Upper lobe of right lung (tissue), 1 donor: ENCODE measurements around the gene TRIP10. TPM values are rescaled to one million over a fixed set of nuclear protein-coding genes. Genes with fewer than 3 reads are reported as not detected.

Experiments
- ATAC-seq: fragments of 200-7000 bp; cut with Tn5 transposase; one replicate; pipeline ENCODE4 v1.9.1; 2020; ENCODE audit warnings: mild to moderate bottlenecking, moderate library complexity
- DNase-seq: peaks from one replicate; pipeline ENCODE4 v3.0.0-alpha.2; 2020
- H3K27ac ChIP-seq: fragments of 200-600 bp; one replicate; pipeline ENCODE4 v1.8.0; 2022
- H3K27me3 ChIP-seq: fragments of 200-600 bp; one replicate; pipeline ENCODE4 v1.8.0; 2022; ENCODE audit warnings: mild to moderate bottlenecking
- H3K36me3 ChIP-seq: fragments of 200-600 bp; one replicate; pipeline ENCODE4 v1.8.0; 2022
- H3K4me1 ChIP-seq: fragments of 200-600 bp; one replicate; pipeline ENCODE4 v1.8.0; 2022
- H3K4me3 ChIP-seq: fragments of 200-600 bp; one replicate; pipeline ENCODE4 v1.8.0; 2022; ENCODE audit warnings: mild to moderate bottlenecking
- H3K9me3 ChIP-seq: fragments of 200-600 bp; one replicate; pipeline ENCODE4 v1.8.0; 2022
- intact Hi-C: fragments of 100-400 bp; cut with DNase I; formaldehyde crosslinking; loops from one replicate; pipeline ENCODE4 v1.11.0; 2022
- total RNA-seq: library from RNA; stranded (reverse); fragmentation: NEBNext Ultra II Directional; extraction: Animal tissue kit (Norgen Biotek cat#: 25700); gene quantifications from one replicate; pipeline ENCODE4 v1.2.1, GENCODE V29; 2021
- TF ChIP-seq, protein P1 (sequence below): fragments of 200-600 bp; IDR thresholded peaks from one replicate; pipeline ENCODE4 v1.8.0; 2022; ENCODE audit warnings: antibody characterized with exemption
- donor health status: DM: no; HTN: yes; CAD: no; lungs with severe emphysema.

The TRIP10 gene
- total RNA-seq, 1 donor from 2014 or later, result 88.1 TPM

DNA sequence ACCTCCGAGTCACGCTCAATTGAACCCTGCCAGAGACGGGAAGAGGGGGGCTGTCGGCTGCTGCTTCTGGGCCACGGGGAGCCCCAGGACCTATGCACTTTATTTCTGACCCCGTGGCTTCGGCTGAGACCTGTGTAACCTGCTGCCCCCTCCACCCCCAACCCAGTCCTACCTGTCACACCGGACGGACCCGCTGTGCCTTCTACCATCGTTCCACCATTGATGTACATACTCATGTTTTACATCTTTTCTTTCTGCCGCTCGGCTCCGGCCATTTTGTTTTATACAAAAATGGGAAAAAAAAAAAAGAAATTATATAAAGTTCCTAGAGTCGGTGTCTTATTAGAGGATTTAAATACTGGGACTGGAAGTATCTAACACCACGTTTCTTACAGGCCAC, 11.7 kb downstream of the TRIP10 start:
- peaks cover 68% of the 10 kb centered on the region for H3K36me3 ChIP-seq
- H3K4me1 ChIP-seq, result no peaks in the 10 kb centered on the region
- H3K27me3 ChIP-seq, result no peaks in the 10 kb centered on the region
- H3K9me3 ChIP-seq, result no peaks in the 10 kb centered on the region
- H3K4me3 ChIP-seq, result no peak overlapping the region
- H3K27ac ChIP-seq, result no peak overlapping the region
- intact Hi-C loops, result loop anchor here (10.0 kb wide), 1 partner anchor 114 kb away; no protein-coding TSS in a partner anchor
- no peak for ATAC-seq
- TF ChIP-seq, protein P1, sequence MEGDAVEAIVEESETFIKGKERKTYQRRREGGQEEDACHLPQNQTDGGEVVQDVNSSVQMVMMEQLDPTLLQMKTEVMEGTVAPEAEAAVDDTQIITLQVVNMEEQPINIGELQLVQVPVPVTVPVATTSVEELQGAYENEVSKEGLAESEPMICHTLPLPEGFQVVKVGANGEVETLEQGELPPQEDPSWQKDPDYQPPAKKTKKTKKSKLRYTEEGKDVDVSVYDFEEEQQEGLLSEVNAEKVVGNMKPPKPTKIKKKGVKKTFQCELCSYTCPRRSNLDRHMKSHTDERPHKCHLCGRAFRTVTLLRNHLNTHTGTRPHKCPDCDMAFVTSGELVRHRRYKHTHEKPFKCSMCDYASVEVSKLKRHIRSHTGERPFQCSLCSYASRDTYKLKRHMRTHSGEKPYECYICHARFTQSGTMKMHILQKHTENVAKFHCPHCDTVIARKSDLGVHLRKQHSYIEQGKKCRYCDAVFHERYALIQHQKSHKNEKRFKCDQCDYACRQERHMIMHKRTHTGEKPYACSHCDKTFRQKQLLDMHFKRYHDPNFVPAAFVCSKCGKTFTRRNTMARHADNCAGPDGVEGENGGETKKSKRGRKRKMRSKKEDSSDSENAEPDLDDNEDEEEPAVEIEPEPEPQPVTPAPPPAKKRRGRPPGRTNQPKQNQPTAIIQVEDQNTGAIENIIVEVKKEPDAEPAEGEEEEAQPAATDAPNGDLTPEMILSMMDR, result no peak
- DNase-seq, result no peak

DNA sequence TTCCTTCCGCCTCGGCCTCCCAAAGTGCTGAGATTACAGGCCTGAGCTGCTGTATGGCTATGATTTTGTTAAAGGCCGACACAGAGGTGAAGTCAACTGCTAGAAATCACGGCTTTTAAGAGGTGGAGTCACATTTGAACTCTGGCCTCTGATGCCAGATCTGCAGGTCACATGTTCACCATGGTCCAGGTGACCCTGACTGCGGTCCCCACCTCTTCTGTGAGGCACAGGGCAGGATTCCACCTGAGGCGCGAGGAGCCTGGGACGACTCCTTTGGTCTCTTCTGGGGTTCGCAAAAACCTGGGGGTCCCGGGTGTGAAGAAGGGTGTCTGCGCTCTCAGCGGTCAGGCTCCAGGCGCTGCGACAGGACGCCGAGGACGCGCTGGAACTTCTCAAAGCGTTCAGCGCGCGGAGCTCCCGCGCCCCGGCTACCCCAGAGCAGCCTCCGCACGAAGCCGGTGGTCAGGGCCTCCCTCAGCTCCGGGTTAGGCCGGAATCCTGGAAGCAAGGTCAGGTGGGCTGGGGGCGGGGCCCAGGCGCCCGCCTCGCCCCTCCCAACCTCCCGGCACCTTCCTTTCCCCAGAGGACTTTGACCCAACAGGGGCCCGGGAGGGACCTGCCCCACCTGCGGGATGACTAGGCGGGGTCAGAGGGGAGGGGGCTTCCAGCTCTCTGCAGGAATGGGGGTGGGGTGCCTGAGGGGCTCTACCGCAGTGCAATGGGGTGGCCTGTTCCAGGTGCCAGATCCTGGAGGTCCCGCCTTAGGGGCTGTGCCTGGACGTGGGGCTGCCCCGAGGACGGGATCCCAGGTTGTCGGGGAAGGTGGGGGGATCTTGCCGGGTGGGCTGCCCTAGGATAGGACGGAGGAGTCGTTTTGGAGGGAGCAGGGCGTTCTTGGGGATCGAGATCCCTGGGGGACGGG, 13.0 kb downstream of the TRIP10 start:
- Histone ChIP-seq H3K4me3 (peak overlapping the region; percentile 30), H3K27me3 (no peaks in the 10 kb centered on the region), H3K4me1 (no peaks in the 10 kb centered on the region), H3K27ac (no peak overlapping the region), H3K36me3 (peaks cover 56% of the 10 kb centered on the region), H3K9me3 (no peaks in the 10 kb centered on the region)
- ATAC-seq (no peak), DNase-seq (peak; percentile 65)
- intact Hi-C loops, result loop anchor here (10.0 kb wide), 1 partner anchor 112 kb away; no protein-coding TSS in a partner anchor
- TF ChIP-seq, protein P1, result no peak

DNA sequence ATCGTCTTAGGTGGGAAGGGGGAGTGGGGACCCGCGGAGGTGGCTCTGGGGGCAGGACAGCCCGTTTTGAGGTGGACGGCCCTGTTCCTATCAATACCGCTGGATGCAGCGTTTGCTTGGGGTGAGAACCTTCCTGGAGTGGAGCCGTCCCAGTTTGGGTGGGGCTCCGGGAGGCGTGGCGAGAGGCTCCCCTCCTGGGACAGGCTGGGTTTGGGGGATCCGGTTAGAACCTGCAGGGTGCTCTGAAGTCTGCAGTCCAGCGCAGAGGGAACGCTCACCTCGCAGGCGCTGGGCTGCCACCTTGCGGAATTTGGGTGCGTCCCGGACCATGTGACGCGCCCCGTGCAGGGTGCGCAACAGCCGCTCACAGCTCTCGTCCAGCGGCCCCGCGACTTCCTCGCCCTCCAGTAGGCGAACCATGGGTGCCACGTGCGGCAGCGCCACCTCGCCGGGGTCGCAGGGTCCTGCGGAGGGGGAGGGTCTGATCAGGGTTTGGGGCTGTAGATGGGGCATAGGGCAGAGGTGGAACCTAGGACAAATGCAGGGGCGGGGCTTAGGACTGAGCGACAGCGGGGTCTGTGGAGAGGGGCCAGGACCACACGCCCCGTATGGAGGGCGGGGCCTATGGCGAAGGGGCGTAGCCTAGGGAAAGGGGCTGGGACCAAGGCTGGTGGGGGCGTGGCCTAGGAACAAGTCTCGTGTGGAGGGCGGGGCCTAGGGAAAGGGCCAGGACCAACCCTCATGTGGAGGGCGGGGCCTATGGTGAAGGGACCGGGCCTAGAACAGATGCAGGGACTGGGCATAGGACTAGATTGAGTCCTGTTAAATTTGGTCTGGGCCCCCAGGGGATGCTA, 13.9 kb downstream of the TRIP10 start:
- peak overlapping the region; percentile 30 for H3K4me3 ChIP-seq
- peaks cover 47% of the 10 kb centered on the region for H3K36me3 ChIP-seq
- TF ChIP-seq, protein P1, result peak; percentile 41
- intact Hi-C loops, result loop anchor here (10.0 kb wide), 1 partner anchor 111 kb away; no protein-coding TSS in a partner anchor
- peak; percentile 91 for DNase-seq
- H3K9me3 ChIP-seq, result no peaks in the 10 kb centered on the region
- peak overlapping the region; percentile 40 for H3K27ac ChIP-seq
- no peaks in the 10 kb centered on the region for H3K27me3 ChIP-seq
- ATAC-seq, result peak; percentile 94
- no peaks in the 10 kb centered on the region for H3K4me1 ChIP-seq

DNA sequence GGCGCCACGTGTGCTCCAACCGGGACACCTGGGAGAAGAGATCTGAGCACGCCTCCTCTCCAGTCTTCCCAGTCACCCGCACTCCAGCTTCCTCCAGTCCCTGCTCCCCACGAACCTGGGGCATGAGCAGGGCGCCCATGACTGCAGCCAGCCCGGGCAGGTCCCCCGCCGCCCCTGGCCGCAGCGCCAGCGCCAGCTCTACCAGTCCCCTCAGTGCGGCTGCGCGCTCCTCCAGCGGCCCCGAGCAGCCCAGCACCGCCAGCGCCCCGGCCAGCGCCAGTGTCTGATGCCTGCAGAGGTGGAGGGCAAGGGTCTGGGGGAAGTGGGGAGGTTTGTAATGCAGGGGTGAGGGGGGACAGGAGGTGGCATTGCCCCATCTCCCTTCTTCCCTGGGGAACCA, 14.7 kb downstream of the TRIP10 start:
- H3K9me3 ChIP-seq, result no peaks in the 10 kb centered on the region
- TF ChIP-seq, protein P1, result no peak
- H3K4me1 ChIP-seq, result no peaks in the 10 kb centered on the region
- H3K27me3 ChIP-seq, result no peaks in the 10 kb centered on the region
- ATAC-seq (no peak), DNase-seq (peak; percentile 65)
- H3K27ac ChIP-seq, result no peak overlapping the region
- H3K36me3 ChIP-seq, result peaks cover 40% of the 10 kb centered on the region
- intact Hi-C loops, result loop anchor here (10.0 kb wide), 1 partner anchor 111 kb away; no protein-coding TSS in a partner anchor
- H3K4me3 ChIP-seq, result no peak overlapping the region

DNA sequence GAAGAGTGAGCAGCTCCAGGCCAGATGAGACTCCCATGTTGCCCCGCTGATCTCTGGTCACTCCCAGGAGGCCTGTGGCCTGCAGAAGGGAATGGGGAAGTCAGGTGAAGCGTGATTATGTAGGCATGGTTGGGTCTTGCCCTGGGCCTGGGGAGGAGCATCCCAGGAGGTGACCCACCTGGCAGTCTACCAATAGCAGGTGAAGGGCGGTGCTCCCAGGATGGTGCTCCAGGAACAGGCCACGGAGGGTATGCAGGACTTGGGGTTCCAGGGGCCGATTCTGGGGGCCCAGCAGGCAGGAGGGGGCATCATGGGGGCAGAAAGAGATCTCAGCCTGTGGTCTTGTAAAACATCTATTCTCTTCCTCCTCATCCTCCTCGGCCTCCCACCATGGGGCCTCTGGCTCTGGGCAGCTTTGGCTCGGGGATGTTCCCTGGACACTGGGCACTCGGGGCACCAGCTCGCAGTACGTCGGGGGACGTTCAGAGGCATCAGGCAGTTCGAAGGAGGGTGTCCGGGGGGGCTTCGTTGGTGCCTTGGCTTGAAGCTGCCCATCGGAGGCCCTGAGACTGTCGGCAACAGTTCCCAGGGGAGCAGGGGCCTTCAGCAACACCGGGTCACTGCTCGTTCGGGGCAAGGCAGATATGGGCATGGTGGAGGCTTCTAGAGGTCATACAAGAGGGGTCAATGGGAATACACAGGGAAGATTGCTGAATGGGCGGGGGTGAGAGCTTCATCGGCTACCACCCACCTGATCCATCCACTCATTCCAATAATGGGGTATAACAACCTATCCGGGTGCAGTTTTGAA, 15.4 kb downstream of the TRIP10 start:
- Histone ChIP-seq H3K9me3 (no peaks in the 10 kb centered on the region), H3K36me3 (peaks cover 33% of the 10 kb centered on the region), H3K4me1 (no peaks in the 10 kb centered on the region), H3K27me3 (no peaks in the 10 kb centered on the region), H3K4me3 (no peak overlapping the region), H3K27ac (no peak overlapping the region)
- no peak for DNase-seq
- ATAC-seq, result no peak
- intact Hi-C loops, result loop anchor here (10.0 kb wide), 1 partner anchor 110 kb away; no protein-coding TSS in a partner anchor
- TF ChIP-seq, protein P1, result no peak
